Measurements from ENCODE around the gene MAP3K1.

Gene MAP3K1

DNA sequence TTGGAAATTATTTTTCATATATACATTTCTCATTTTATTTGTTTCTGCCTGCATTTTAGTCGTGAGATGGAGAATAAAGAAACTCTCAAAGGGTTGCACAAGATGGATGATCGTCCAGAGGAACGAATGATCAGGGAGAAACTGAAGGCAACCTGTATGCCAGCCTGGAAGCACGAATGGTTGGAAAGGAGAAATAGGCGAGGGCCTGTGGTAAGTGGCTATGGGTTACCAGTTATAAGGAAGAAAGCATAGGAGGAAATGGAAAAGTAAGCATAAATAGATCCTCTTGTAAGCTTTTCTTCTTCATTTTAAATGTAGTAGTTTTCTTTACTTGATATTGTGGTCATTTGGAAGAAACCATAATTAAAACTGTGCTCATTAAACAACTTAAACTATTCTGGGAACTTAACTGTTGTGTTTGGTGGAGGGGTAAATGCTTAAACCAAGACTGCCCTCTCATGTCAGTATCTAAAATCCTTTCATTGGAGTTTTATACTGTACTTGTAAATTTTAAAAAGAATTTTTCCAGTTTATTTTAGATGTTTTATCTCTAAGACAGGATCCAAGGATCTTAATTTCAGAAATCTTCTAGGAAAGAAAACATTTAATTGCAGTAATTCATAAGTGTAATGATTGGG, 41.3 kb downstream of the MAP3K1 start:
- in situ Hi-C loops (cut with HindIII; ENCODE audit: low sequenced_read_pairs): loop anchor here (10.0 kb wide), 1 partner anchor 592 kb away; no protein-coding TSS in a partner anchor
- no peak for DNase-seq (ENCODE audit: low read depth)
- TF ChIP-seq, protein P1, sequence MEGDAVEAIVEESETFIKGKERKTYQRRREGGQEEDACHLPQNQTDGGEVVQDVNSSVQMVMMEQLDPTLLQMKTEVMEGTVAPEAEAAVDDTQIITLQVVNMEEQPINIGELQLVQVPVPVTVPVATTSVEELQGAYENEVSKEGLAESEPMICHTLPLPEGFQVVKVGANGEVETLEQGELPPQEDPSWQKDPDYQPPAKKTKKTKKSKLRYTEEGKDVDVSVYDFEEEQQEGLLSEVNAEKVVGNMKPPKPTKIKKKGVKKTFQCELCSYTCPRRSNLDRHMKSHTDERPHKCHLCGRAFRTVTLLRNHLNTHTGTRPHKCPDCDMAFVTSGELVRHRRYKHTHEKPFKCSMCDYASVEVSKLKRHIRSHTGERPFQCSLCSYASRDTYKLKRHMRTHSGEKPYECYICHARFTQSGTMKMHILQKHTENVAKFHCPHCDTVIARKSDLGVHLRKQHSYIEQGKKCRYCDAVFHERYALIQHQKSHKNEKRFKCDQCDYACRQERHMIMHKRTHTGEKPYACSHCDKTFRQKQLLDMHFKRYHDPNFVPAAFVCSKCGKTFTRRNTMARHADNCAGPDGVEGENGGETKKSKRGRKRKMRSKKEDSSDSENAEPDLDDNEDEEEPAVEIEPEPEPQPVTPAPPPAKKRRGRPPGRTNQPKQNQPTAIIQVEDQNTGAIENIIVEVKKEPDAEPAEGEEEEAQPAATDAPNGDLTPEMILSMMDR (IDR thresholded peaks at IDR 0.05; ENCODE audit: low read depth, low read length, missing control alignments): no peak
- no peak overlapping the region for H3K4me3 ChIP-seq (ENCODE audit: low read depth, low read length)

GRCh38 chr5:56858777-56859442, 43.6 kb downstream of the MAP3K1 start:
- in situ Hi-C loops (cut with HindIII; ENCODE audit: low sequenced_read_pairs): loop anchor here (10.0 kb wide), 1 partner anchor 594 kb away; no protein-coding TSS in a partner anchor
- no peak overlapping the region for H3K4me3 ChIP-seq (ENCODE audit: low read depth, low read length)
- DNase-seq (ENCODE audit: low read depth): no peak
- TF ChIP-seq, protein P1 (IDR thresholded peaks at IDR 0.05; ENCODE audit: low read depth, low read length, missing control alignments): no peak

DNA sequence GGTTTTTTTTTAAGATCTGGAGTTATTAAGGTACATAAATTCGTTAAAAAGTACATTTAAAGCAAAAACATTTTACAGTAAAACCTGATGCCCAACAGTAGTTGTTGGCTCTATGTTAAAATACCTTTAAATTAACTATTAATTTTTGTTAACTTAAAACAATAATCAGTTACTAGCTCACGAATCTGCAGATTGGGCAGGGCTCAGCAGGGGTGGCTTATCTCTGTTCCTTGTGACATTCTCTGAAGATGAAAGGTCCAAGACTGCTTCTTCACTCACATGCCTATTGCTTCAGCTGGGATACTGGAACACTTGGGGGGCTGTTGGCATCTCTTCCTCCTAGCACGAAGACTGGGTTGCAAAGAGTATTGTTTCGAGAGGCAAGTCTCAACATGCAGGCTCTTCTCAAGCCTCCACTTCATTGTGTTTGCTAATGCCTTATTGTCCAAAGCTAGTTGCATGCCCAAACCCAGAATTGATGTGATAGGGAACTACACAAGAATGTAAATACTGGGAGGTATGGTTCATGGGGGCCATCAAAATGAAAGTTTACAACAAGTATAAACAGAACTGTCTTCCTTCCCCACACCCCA, 46.6 kb downstream of the MAP3K1 start:
- no peak for DNase-seq (ENCODE audit: low read depth)
- TF ChIP-seq, protein P1 (IDR thresholded peaks at IDR 0.05; ENCODE audit: low read depth, low read length, missing control alignments): no peak
- in situ Hi-C loops (cut with HindIII; ENCODE audit: low sequenced_read_pairs): no loop called here
- H3K4me3 ChIP-seq (ENCODE audit: low read depth, low read length): no peak overlapping the region

DNA sequence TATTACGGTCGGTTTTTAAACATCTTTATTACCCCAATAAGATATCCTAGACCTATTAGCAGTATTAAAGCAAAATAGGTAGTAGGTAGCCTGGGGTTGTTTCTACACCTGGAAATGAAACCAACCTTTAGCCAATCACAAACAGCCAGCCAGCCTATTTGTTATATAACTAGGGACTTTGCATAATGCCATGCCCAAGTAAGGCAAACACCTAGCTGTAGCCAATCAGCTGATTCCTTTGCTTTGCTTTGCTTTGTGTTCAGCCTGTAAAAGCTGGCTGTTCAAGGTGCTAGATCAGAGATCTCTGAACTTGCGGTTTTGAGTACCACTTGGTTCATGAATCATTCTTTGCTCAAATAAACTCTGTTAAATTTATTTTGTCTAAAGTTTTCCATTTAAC, 47.6 kb downstream of the MAP3K1 start:
- in situ Hi-C loops (cut with HindIII; ENCODE audit: low sequenced_read_pairs): no loop called here
- no peak overlapping the region for H3K4me3 ChIP-seq (ENCODE audit: low read depth, low read length)
- DNase-seq (ENCODE audit: low read depth): no peak

DNA sequence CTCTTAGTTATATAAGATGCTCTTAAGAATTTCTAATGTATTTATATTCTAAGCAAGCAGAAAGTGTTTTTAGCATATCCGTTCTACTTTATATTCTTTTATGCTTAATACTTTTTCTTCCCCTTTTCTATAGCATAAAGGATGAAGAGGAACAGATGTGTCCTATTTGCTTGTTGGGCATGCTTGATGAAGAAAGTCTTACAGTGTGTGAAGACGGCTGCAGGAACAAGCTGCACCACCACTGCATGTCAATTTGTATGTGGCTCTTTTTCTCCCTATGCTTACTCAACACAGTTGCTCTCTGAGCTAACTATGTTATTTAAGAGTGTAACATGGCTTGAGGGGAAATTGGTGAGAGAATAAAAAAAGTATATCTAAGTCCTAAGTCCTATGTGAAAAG, 56.4 kb downstream of the MAP3K1 start:
- TF ChIP-seq, protein P1 (IDR thresholded peaks at IDR 0.05; ENCODE audit: low read depth, low read length, missing control alignments): no peak
- in situ Hi-C loops (cut with HindIII; ENCODE audit: low sequenced_read_pairs): no loop called here
- DNase-seq (ENCODE audit: low read depth): no peak
- no peak overlapping the region for H3K4me3 ChIP-seq (ENCODE audit: low read depth, low read length)

More for the DNA sequence above, 47.6 kb downstream of the MAP3K1 start:
- TF ChIP-seq, protein P1 (IDR thresholded peaks at IDR 0.05; ENCODE audit: low read depth, low read length, missing control alignments): no peak

DNA sequence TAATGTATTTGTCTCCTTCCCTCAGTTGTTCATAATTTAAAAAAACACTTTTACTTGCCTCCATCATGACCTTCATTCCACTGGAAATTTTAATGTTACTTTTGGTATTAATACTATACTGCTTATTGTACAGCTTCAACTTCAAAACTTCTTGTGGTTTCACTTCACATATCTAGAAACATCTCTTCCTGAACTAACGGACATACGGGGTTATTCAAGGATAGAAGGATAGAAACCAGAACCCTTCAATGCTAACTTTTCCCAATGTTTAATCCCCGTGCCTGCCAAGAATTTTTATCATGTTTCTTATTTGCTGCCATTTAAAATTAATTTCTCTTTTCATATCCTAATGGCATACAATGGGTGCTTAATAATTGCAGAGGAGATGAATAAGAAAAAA, 57.7 kb downstream of the MAP3K1 start:
- H3K4me3 ChIP-seq (ENCODE audit: low read depth, low read length): no peak overlapping the region
- TF ChIP-seq, protein P1 (IDR thresholded peaks at IDR 0.05; ENCODE audit: low read depth, low read length, missing control alignments): no peak
- in situ Hi-C loops (cut with HindIII; ENCODE audit: low sequenced_read_pairs): no loop called here
- DNase-seq (ENCODE audit: low read depth): no peak

Data from astrocyte of the cerebellum (primary cell).